NCI-H774 (cell line): Measurements from ENCODE around the gene YY1.
A peak's percentile ranks its signal among the peaks of the same experiment; 100 is the strongest.
"Not testable (repeated sequence)": the region's sequence is repeated elsewhere in the genome, so short reads cannot be mapped to it uniquely, and the experiment has no call there.

Experiments
- DNase-seq: peaks from one replicate; lab custom pipeline; 2025; lab: John Stamatoyannopoulos, UW

The YY1 gene

GRCh38 chr14:100296106-100296651 lies 57.2 kb downstream of the YY1 start:
- DNase-seq, result no peak

GRCh38 chr14:100296729-100297128 lies 57.8 kb downstream of the YY1 start:
- not testable (repeated sequence) for DNase-seq

DNA sequence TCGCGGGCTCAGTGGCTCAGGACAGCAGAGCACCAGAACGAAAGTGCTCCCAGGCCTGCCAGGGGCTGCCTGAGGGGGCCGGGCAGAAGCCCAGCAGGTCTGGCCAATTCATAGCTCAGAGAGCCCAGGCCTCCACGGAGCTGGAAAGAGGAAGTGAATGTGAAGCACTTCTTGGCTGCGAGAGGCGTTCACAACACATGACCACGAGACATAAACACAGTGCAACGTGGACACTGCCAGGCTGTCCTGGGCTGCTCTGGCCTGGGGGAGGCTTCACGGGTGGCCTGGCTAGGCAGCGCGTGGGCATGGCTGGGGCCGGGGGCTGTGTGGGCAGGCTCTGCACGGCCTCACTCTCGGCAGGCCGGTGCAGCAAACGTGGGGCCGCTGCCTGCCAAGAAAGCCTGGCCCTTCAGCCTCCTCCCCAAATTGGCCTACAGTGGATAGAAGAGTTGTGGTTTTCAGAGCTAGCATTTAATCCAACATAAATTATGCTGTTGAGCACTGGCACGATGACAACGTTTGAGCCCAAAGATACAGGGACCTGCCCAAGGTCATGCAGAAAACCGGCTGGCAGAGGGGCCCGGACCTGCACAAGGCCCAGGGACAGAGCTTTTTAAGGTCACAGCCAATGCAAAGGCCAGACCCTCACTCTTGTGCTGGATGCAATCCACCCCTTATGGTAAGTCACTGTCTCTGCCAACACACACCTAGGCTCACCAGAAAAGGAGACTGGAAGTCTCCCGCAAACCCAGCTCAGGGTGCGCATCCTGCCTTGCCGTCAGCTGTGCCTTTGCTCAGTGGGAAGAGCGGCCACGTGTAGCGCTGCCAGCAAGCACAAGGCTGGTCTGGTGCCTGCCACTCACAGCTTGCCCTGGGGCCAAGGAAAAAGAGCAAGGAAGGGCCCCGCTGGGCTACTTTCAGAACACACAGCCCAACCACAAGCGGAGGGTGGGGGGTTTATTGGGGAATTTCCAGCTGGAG lies 58.7 kb downstream of the YY1 start:
- no peak for DNase-seq

GRCh38 chr14:100298551-100299237 lies 59.8 kb downstream of the YY1 start:
- no peak for DNase-seq

DNA sequence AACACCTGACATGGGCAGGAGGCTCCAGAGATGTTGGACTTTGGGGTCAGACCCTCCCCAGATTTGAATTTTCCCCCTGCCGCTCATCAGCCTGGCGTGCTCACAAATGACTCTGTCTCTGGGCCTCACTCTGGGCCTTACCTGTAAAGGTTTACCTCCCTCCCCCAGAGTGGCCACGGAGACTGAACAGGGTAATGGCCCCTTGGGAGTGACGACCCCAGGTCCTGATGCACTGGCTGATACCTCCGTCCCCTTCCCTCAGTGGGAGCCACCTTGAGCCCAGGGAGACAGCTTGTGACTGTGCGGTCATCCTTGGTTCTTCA lies 60.3 kb downstream of the YY1 start:
- DNase-seq, result no peak

- no peak for DNase-seq
Observed at GRCh38 chr14:100302616-100303015, 63.7 kb downstream of the YY1 start.

- DNase-seq, result no peak
Observed at GRCh38 chr14:100303179-100303578, 64.2 kb downstream of the YY1 start.

- no peak for DNase-seq
Observed at GRCh38 chr14:100303925-100304324, 65.0 kb downstream of the YY1 start.

- DNase-seq, result no peak
Observed at GRCh38 chr14:100304825-100305323, 65.9 kb downstream of the YY1 start.

- DNase-seq, result no peak
Observed at GRCh38 chr14:100305324-100306100, 66.6 kb downstream of the YY1 start.

- DNase-seq, result peak; percentile 95
Observed at GRCh38 chr14:100306101-100306997, 67.4 kb downstream of the YY1 start, which contains the start of gene SLC25A29. TSS of gene SLC25A29 (minus strand) at chr14:100306444. CDS start at chr14:100306232, 212 bp downstream.

GRCh38 chr14:100306998-100307765 lies 68.2 kb downstream of the YY1 start:
- DNase-seq, result no peak

GRCh38 chr14:100307766-100308426 lies 69.0 kb downstream of the YY1 start:
- no peak for DNase-seq

DNA sequence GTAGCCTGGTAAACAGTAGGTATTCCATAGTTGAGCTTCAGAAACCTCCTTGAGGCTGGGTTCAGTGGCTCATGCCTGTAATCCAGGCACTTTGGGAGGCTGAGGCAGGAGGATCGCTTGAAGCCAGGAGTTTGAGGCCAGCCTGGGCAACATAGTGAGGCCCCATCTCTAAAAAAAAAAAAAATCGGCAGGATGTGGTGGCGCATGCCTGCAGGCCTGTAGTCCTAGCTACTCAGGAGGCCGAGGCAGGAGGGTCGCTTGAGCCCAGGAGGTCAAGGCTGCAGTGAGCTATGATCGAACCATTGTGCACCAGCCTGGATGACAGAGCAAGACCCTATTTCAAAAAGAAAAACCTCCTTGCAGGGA lies 69.5 kb downstream of the YY1 start:
- DNase-seq, result not testable (repeated sequence)

GRCh38 chr14:100309028-100309737 lies 70.2 kb downstream of the YY1 start:
- no peak for DNase-seq

DNA sequence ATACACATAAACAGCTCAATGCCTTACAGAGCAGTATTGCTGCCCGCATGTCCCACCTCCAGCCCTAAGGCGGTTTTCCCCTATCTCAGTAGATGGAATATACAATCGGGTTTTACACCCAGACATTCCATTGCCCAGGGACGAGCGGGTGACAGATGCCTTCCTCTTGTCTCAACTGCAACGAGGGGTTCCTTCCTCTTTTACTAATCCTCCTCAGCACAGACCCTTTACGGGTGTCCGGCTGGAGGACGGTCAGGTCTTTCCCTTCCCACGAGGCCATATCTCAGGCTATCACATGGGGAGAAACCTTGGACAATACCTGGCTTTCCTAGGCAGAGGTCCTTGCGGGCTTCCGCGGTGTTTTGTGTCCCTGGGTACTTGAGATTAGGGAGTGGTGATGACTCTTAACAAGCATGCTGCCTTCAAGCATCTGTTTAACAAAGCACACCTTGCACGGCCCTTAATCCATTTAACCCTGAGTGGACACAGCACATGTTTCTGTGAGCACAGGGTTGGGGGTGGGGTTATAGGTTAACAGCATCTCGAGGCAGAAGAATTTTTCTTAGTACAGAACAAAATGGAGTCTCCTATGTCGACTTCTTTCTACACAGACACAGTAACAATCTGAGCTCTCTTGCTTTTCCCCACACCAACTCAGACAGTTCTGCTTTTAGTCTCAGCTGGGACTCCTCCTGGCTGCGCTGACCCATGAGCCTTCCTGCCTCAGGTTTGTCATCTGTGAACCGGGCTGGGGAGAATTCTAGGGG lies 73.3 kb downstream of the YY1 start:
- DNase-seq, result not testable (repeated sequence)

GRCh38 chr14:100312877-100313400 lies 74.0 kb downstream of the YY1 start:
- DNase-seq, result no peak
